Stimulated activated CD4-positive, alpha-beta T cell treated with anti-CD3 and anti-CD28 coated beads, Interleukin-4, amount 100 ng/mL, for 24 hours (primary cell): Measurements from ENCODE around the gene ZNF341.

Experiments
- DNase-seq: peaks from one replicate; pipeline ENCODE4 v3.0.0-alpha.2; 2020

Gene ZNF341

DNA sequence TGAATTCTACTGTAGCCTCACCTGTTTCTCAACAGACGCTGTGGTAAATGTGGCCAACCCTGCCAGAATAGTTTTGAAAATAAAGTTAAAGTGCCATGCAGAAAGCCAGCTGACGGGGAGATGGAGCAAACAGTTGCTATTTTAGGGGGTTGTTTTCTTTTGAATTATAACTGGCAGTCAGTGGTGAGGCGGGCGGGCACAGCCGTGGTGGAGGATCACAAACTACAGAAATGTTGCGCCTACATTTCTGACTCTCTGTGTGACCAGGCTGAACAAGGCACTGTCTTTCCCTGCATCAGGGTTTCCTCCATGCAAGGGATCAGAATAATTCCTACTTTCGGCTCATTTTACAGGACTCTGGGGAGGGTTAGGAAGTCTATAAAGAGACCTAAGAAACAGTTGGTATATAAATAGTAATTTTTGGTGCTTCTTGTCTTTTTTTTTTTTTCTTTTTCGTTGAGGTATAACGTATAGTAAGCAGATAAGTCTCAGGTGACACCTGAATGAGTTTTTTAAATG is 96.6 kb downstream of the ZNF341 start:
- no peak for DNase-seq

DNA sequence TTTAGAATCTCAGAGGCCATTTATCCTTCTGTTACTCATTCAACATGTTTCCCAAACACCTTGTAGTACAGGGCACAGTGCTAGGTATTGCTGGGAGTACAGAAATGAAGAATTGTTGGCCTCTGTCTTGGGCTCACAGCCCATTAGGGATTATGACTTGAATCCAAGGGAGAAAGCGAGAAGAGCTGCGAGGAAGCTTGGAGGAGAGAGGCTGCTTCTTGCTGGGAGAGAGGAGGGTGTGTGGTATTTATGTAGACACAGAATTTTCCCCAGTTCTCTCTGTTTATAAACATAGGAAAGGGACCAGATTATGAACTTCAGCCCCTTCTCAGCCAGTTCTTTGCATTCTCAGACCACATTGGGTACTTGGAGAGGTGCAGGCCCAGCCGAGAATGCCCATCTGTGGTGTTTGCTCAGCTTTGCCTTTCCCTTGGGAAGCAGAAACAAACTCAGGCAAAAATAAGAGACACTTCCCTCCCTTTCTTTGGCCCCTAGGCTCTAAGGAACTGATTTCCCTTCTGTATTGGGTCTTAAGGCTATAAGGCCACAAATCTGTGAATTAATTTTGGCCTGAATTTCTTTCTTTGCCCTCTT is 97.3 kb downstream of the ZNF341 start:
- DNase-seq, result no peak

GRCh38 chr20:33829636-33830035 is 97.8 kb downstream of the ZNF341 start:
- no peak for DNase-seq

GRCh38 chr20:33830371-33830770 is 98.6 kb downstream of the ZNF341 start:
- DNase-seq, result no peak

DNA sequence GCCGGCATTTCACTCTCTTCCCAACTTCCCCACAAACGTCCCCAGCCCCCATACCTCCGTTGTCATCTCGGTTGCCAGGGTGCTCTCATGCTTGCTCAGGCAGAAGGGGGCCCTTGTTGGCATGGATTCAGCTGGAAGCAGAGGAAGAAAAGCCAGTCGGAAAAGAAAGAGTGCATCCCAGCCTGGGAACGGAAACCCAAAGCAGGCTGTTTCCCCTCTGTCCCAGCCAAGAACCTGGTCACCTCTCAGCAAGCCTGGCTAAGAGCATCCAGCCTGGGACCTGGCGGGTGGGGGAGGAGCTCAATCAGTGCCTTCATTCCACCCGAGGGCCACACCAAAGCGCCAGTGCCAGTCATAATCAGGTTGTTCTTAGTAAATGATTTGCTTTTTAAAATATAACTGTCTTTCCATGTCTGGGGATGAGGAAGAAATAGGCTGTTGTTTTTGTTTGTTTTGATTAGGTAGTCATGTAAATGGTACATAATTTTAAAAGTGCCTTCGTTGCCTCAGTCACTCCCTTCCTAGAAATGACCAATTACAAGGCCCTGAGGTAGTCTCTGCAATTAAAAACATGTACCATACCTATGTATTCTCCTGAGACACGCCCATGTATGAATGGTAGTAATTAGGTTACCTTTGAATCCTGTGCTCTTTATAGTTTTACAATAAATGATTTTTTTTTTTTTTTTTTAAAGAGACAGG is 100.5 kb downstream of the ZNF341 start:
- DNase-seq, result no peak

- DNase-seq, result no peak
Observed at GRCh38 chr20:33833333-33833732, 101.5 kb downstream of the ZNF341 start.

- no peak for DNase-seq
Observed at GRCh38 chr20:33835615-33836172, 103.9 kb downstream of the ZNF341 start.

DNA sequence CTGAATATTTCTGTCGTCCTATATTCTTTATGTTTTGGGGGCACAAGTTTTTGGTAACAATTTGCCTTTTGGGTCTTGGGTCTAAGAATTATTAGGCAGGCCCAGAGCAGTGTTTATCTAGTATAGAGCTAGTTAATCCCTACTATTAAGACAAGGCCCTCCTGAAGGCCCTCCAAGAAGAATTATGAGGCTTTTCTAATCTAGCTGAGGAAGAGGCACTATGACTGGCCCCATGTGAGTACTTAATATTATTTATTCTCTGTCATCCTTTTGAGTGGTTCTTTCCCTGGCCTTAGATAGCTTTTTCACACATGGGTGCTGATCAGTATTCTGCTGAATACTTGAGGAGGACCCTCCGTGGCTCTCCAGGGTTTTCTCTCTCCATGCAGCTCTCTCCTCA is 104.5 kb downstream of the ZNF341 start:
- DNase-seq, result no peak

DNA sequence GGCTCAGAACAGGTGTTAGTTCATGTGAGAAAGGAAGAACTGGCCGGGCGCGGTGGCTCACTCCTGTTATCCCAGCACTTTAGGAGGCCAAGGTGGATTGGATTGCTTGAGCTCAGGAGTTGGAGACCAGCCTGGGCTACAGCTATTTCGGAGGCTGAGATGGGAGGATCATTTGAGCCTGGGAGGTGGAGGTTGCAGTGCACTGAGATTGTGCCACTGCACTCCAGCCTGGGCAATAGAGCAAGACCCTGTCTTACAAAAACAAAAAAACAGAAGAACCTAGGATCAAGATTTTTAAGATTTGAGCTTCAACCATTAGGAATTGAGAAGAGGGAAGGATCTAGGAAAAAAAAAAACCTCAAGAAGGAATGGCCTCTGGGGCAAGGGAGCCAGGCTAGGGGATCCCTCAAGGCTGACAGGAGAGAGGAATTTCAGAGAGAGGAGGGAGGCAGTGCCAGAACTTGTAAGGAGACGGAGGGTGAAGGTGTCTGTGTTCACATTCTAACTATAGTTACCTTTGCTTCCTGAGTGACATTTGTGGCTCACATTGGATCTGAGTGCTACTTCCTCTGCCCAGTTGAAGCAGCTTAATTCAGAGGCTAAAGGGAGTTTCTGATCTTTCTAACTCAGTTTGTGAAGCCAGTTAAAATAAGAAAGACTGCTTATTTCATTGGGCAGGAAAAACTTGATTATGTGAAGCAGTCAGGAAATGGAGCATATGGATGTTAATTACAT is 105.5 kb downstream of the ZNF341 start:
- no peak for DNase-seq

DNA sequence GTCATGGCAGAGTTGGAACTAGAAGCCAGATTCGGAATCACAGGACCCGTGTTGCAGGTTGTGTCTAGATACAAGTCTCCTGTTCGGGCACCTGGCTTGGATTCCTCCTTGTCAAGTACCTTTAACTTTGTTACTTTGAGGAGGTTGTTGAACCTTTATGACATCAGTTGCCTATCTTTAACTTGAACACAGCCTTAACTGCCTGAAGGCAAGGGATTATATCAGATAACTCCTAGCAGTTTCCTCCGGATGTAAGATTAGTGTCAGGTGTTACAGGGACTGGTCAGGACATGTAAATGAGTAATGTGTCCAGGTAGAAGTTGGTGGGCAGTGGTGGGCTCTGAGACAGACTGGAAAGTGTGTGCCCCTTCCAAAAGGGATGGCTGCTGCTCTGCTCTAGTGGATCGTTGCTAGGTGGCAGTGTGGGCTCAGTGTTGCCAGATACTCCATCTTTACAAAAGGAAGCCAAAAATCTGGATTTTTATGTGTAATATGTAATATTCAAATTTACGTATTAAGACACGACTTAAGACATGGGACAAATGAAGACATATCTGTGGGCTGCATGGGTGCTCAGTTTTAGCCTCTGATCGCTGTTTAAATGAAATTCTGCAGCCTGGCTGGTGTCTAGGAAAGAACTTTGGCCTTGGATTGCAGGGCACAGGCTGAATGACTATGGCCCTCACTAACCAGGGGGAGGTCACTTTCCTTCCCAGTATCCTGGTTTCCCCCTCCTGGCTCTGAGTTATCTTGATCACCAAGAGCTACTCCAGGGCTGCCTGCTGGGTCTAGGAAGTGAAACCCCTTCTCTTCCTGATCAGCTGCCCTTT is 106.5 kb downstream of the ZNF341 start:
- DNase-seq, result no peak

DNA sequence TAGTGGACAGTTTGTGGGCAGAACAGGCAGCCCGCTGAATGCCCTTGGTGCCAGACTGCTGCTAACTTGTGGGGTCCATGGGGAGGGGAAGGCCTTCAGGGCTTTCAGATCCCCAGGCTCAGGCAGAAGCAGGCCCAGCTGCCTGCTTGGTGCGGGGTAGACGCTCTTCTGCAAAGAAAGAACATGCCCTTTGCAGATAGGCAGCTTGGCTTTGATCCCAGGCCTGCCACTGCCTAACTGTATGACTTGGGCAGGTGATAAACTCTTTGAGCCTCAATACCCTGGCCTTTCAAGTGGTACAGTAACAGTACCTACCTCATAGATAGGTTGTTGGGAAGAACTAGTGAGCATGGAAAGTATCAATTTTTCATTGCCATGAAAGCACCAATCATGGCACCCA is 107.8 kb downstream of the ZNF341 start:
- DNase-seq, result no peak

DNA sequence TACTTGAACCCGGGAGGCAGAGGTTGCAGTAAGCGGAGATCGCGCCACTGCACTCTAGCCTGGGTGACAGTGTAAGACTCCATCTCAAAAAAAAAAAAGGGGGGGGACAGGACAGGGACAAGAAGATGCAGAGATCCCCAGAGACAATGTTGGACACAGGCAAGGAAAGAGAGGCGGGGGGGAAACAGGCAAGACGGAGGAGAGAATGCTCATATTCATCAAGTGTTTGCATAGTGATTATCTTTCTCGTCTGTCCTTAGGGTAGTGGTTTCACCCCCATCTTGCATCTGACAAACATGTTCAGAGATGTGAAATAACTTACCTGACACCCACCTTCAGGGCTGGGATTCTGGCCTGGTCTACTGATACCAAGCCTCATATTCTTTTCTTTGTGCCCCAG is 108.4 kb downstream of the ZNF341 start:
- no peak for DNase-seq

DNA sequence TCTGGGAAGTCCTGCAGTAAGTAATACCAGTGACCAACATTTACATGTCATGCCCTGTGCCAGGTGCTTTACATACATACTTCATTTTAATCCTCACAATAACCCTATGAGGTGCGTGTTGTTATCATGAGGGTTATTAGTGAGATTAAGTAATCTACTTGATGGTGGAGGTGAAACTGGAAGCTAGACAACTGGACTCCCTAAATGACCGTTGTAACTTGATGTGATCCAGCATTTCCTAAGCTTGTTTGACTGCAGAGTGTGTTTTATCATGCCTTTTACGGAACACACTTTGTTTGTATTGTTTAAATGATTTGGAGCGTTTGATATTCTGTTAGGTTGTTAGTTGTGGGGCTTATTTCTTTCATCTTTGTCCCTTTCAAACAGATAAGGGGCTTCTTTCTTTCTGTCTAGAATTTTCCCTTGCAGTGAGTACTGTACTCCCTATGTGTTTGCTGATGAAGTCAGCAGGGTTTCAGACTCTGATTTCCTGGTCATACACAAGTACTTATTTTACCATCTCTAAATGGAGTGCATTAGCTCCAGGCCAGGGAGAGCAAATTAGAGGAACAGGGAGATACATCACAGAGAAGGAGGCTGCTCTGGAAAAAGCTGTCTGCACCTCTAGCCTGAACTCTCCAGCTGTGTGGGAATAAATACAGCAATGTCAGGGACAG is 109.1 kb downstream of the ZNF341 start:
- DNase-seq, result no peak

- DNase-seq, result no peak
Observed at GRCh38 chr20:33841436-33841799, 109.6 kb downstream of the ZNF341 start.
